HG03196 (cell line): Measurements from ENCODE around the gene GLIPR1.
"Not testable (repeated sequence)": the region's sequence is repeated elsewhere in the genome, so short reads cannot be mapped to it uniquely, and the experiment has no call there.

Experiments
- ATAC-seq: cut with Tn5 transposase; IDR thresholded peaks from one replicate; pipeline ENCODE4 v1.9.1; 2021; ENCODE audit not compliant: unreplicated experiment

Gene GLIPR1

DNA sequence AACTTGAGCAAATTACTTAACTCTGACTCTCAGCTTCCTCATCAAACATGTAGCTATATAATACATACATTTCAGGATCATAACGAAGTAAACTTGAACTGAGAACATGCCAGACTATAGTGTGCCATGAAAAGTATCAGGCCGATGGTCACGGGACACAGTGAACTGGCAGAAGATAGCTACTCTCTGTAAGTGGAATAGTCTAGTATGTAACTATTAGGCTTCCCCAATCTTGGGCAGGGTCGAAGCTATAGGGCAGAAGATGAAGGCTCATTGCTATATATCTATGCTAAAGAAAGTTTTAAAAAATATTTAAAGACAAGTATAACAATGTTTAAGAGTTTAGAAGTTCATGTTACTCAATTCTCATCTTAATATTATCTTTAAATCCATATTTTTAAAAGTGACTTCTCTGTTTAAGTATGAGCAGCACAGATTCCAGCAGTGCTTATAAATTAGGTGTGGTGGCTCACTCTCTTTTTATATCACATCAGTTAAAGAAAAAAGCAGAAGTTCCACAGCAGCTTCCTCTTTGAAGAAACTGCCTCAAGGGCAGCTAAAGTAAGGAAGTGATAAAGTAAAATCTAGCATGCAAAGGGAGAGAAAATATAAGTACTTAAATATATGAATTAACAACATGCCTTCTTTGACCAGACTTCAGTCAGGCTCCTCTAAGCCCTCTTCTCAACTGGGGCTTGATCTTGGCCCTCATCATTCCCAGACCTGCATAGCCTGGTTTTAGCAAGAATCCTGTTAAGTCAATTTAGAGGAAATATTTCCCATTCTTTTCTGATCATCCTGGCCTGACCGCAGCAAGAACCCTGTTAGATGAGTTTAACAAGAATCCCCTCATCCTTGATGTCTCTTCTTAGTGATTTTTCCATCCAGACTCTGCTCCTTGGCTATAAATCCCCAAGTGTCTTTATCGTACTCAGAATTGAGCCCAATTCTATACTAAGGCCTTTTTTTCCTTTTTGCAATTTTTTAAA is 8.4 kb upstream of the GLIPR1 start:
- ATAC-seq = no peak

- ATAC-seq = no peak
These were observed 6.4 kb upstream of the GLIPR1 start for GRCh38 chr12:75474116-75474515.

GRCh38 chr12:75476071-75476470 is 4.5 kb upstream of the GLIPR1 start:
- ATAC-seq = no peak

- no peak for ATAC-seq
These were observed 3.4 kb upstream of the GLIPR1 start for GRCh38 chr12:75477137-75477536.

DNA sequence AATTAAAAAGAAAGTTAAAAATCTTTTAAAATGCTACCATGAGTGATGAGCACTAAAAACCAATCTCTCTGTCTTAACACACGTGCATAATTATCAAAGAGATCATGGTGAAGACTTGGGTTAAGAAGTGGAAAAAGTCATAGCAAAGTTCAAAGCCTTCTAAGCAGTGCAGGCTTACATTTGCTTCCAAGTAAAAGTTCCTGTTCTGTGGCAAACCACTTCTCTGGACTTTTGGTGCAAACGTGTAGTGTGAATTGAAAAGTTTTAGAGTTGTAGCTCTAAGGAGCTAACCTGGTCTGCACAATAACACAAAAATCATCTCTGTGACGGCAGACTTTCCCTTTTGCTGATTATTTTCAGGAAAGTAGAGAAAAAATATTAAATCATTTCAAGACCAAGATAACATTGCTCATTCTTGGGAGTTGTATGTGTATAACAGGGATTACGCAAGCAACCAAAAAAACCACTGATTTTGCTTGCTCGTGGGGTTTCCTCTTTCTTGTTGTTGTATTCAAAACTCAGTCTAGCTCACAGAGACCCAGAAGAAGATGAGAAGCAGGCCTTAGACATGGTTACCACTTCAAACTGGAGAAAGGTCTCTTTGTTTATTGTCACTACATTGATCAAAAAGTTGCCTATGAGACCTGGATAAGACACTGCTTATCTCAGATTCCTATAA is 2.3 kb upstream of the GLIPR1 start:
- ATAC-seq = no peak

DNA sequence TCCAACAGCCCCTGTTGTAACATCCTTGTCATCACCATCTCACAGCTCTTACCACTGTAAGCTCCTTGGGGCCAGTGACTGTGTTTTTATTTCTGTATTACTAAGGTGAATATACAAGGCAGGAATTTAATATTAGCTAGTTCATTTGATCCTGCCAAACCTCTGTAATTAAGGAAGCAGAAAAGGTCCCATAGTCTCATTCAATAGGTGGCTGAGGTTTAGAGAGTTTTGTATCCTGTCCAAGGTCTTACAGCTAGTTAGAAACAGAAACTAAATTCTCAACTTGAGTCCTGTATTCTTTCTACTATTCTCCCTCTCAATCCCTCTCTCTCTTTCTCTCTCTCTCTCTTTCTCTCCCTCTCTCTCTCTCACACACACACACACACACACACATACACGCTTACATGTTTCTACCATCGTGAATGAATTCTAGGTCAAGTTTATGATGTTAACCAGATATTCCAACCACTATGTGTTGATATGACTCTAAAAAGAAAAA is 543 bp upstream of the GLIPR1 start:
- peak; percentile 45 for ATAC-seq

DNA sequence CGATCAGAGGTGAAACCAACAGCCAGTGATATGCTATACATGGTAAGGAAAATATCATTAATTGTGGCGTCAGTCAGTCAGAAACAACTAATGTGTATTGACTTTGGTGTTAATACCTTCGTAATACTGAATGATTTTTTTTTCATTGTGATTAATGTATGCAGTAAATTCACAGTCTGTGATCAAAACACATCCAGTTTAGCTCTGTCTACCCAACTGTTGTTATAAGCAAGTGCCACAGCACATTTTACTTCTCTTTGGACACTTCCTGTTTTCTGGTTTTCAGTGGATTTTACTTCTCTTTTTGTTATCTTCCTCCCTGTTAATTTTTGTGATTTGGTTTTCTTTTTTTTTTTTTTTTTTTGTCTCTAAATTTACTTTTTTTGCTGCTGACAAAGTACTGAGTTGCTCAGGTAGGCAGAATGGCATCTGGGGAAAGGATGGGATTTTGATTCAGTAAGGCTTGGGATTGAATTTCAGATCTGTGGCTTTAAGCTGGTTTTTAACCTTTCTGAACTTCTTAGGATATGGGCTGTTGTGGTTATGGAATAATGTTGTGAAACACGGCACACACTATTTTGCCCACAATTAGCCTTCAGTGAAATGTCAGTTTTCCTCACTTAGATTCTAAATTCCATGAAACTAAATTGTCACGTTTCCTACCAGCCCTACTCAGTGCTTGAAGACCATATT is 604 bp downstream of the GLIPR1 start:
- ATAC-seq = peak; percentile 11

- no peak for ATAC-seq
These were observed 1.2 kb downstream of the GLIPR1 start for GRCh38 chr12:75481774-75482173.

GRCh38 chr12:75482646-75483045 is 2.1 kb downstream of the GLIPR1 start:
- no peak for ATAC-seq

DNA sequence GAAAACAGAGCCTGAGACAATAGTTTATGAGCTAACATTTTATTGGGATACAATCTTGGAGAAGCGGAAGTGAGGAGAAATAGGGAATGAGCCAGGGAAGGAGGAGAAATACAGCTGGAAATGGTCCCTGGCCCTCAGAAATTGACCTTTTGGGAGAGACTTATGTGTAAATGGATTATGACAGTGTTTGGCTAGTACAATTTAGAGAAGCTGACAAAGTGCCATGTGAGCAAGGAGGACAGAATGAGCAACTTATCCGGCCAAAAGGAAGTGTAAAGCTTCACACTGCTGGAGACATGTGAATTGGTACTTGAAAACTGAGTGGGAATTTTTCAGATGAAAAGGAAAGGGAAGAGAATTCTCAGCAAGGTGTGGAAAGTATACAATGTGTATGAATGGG is 2.9 kb downstream of the GLIPR1 start:
- ATAC-seq = no peak

- not testable (repeated sequence) for ATAC-seq
These were observed 3.9 kb downstream of the GLIPR1 start for GRCh38 chr12:75484450-75484849.

DNA sequence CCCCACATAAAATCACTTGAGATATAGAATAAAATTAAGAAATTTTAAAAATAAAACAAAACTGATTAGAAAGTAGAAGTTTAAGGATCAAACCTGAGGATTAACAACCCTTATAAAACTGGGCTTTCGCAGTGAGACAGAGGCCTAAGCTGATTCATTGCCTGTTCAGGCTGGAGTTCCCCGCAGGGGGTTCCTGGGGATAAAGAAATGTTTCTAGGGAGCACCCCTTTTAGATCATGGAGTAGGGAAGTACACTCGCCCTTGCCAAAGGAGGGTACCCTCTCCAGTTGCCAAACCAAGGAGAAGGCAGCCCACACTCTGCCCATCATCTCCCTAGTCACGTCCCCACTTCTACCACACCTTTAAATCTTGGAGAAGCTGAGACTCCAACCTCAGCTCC is 6.8 kb downstream of the GLIPR1 start:
- ATAC-seq = no peak

DNA sequence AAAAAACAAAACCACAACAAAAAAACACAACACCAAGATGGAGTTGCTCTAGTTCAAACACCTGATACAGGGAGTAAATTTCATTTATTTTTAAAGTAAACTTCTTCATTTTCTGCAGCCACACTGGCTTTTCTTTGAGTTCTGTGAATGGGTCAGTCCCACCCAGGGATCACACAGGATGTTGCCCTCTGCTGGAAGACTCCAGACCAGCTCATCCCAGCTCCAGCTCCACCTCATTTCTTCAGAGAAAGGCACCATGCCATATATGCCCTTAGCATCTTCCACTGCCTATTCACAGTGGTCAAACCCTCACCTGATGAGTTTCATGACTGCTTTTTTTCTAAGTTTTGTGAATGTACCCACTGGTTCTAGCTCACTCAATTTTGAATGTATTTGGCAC is 8.0 kb downstream of the GLIPR1 start:
- no peak for ATAC-seq

GRCh38 chr12:75489187-75489586 is 8.6 kb downstream of the GLIPR1 start:
- no peak for ATAC-seq

DNA sequence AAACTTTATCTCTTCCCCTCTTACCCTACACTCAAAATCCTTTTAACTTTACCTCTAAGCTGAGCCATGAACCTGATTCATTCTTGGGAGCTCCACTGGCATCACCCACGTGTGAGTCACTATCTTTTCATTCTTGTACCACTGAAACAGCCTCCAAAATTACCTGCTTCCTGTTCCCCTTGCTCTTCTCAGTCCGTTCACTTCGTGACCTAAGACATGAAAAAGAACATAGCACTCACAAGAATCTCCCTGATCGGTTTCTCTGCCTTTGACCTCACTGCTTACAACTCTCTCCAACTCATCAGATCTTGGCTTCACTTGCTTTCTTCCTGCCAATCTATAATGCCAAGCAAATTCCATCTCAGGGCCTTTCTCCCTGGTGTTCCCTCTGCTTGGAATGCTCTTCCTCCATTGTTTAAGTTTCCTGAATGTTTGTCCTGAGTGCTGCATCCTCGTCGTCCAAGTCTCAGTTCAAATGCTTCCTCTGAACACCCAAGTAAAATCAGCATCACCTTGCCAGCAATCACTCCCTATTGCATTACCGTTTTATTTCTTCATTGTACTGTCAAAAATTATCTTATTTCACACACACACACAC is 9.2 kb downstream of the GLIPR1 start:
- ATAC-seq = peak; percentile 37

GRCh38 chr12:75491169-75491568 is 10.6 kb downstream of the GLIPR1 start:
- ATAC-seq = no peak

DNA sequence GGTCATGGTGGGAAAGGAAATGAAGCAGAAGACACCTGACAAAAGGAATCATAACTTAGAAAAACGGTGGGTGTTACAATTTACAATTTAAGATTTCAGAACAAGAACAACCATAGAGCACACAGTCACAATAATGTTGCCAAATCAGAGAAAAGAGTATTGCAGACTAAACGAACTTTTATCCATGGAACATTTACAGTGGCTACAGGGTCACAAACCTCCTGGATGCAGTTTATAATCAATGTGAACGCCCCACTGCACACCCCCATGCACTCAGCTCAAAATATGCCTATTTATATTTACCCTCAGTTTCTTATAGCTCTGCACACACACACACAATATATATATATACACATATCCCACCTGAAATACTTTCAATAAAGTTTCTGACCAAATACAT is 22.9 kb downstream of the GLIPR1 start:
- no peak for ATAC-seq

GRCh38 chr12:75503866-75504265 is 23.3 kb downstream of the GLIPR1 start:
- no peak for ATAC-seq

- ATAC-seq = no peak
These were observed 25.3 kb downstream of the GLIPR1 start for GRCh38 chr12:75505706-75506312.

DNA sequence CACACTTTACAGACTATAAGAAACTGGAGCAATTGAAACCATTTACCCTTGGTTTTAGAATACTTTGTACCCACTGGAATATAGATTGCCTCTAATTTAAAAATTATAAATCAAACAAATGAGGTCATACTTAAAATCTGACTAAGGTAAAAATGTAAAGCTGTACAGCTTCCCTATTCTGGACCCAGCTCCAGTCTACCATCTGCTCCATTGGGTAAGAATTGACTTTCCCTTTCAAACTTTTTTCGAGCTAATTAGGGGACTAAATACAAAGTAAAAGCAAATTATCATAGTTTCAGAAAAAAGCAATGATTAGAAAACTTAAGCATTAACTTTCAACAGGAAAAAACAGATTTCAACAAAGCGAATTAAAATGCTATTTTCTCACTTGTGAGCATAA is 26.5 kb downstream of the GLIPR1 start:
- no peak for ATAC-seq

GRCh38 chr12:75508159-75508558 is 27.6 kb downstream of the GLIPR1 start:
- no peak for ATAC-seq
